Testis (tissue), 3 donors: ENCODE measurements around the gene OR6F1. TPM values are rescaled to one million over a fixed set of nuclear protein-coding genes. Genes with fewer than 3 reads are reported as not detected.
"Not testable (repeated sequence)": the region's sequence is repeated elsewhere in the genome, so short reads cannot be mapped to it uniquely, and the experiment has no call there.

ENCODE experiments used
- DNase-seq: peaks from one replicate; pipeline ENCODE4 v3.0.0-alpha.2; 2019
- H3K27ac ChIP-seq, 2 donors: fragments of 200-600 bp; sonication (generic); one replicate each; pipeline ENCODE4 v1.5.1; 2019
- H3K27me3 ChIP-seq: fragments of 200-600 bp; sonication (generic); one replicate; pipeline ENCODE4 v1.5.1; 2019
- H3K36me3 ChIP-seq: fragments of 200-600 bp; sonication (generic); one replicate; pipeline ENCODE4 v1.5.1; 2017; ENCODE audit warnings: low read depth; ENCODE audit errors: missing control alignments
- H3K4me1 ChIP-seq: fragments of 200-600 bp; sonication (generic); one replicate; pipeline ENCODE4 v1.5.1; 2019
- H3K4me3 ChIP-seq, 2 donors: fragments of 200-600 bp; sonication (generic); one replicate each; pipeline ENCODE4 v1.5.1; 2017 to 2019
- H3K9me3 ChIP-seq: fragments of 200-600 bp; sonication (generic); one replicate; pipeline ENCODE4 v1.5.1; 2017
- POLR2A ChIP-seq: fragments of 450-650 bp; IDR thresholded peaks from one replicate; pipeline ENCODE4 v1.6.1; 2017; ENCODE audit warnings: antibody characterized with exemption, mild to moderate bottlenecking, moderate library complexity
- WGBS, 2 donors: methylation state at CpG; one replicate each; pipeline ENCODE4 v1.1.5; 2018; 5-methylcytosine and 5-hydroxymethylcytosine counted together
- intact Hi-C: fragments of 100-400 bp; cut with DNase I; formaldehyde crosslinking; loops from one replicate; pipeline ENCODE4 v1.15.1; 2023; ENCODE audit warnings: low total_unique reads
- polyA plus RNA-seq: library from polyadenylated mRNA; stranded (reverse); fragments of 350-450 nt; fragmentation: Illumina TruSeq; extraction: RNeasy Lipid Tissue Mini Kit (QIAGEN cat#74804); gene quantifications from one replicate; pipeline ENCODE4 v1.2.3, GENCODE V29; 2014; ENCODE audit warnings: low read depth, low replicate concordance; ENCODE audit not compliant: insufficient read depth
- total RNA-seq, 2 donors: library from RNA; depleted of rRNA; stranded (reverse); fragments of >200 nt; gene quantifications; one replicate each; pipeline ENCODE4 v1.2.3, GENCODE V29; 2016
- TF ChIP-seq, protein P1 (sequence below), 3 experiments: fragments of 450-650 bp in 2 of 3; fragments of 200-600 bp in 1 of 3; sonication (generic) in 1 of 3; IDR thresholded peaks; one replicate each; pipeline ENCODE4 v1.5.1; 2016 to 2019; ENCODE audit warnings: antibody characterized with exemption in 3 of 3, mild to moderate bottlenecking in 2 of 3, moderate library complexity in 1 of 3

OR6F1 gene
- total and polyA plus RNA-seq, 3 donors from 2014 or later, result 0.62 to 1.4 (median 0.94) TPM

DNA sequence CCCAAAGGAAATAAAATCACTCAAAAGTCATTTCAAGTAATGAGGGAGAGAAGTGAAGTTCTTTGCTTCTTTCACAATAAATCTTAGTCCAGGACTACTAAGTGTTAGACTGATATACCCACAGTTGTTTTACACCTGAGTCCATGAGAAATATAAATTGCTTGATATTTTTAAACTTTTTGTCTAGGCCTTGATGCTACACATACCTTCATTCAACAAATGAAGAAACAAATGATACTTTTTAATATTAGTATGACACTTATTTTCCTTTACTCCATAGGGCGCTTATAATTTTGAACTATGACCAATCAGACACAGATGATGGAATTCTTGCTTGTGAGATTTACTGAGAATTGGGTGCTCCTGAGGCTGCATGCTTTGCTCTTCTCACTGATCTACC is 21.9 kb upstream of the OR6F1 start, which contains the start of gene OR14K1:
Gene OR14K1, plus strand, starts transcription at position 301 of the 400 bp plus-strand sequence. Its CDS starts 0 bp downstream, at position 301.
- TF ChIP-seq POLR2A, result no peak
- TF ChIP-seq, protein P1, sequence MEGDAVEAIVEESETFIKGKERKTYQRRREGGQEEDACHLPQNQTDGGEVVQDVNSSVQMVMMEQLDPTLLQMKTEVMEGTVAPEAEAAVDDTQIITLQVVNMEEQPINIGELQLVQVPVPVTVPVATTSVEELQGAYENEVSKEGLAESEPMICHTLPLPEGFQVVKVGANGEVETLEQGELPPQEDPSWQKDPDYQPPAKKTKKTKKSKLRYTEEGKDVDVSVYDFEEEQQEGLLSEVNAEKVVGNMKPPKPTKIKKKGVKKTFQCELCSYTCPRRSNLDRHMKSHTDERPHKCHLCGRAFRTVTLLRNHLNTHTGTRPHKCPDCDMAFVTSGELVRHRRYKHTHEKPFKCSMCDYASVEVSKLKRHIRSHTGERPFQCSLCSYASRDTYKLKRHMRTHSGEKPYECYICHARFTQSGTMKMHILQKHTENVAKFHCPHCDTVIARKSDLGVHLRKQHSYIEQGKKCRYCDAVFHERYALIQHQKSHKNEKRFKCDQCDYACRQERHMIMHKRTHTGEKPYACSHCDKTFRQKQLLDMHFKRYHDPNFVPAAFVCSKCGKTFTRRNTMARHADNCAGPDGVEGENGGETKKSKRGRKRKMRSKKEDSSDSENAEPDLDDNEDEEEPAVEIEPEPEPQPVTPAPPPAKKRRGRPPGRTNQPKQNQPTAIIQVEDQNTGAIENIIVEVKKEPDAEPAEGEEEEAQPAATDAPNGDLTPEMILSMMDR (IDR thresholded peaks at IDR 0.05), result no peak
- 96% methylated on average over 1 of the region's 1 CpG for WGBS, 2 donors
- no peak for DNase-seq
- H3K4me3 ChIP-seq, result no peak within 1 kb of the TSS
- intact Hi-C loops, result no loop called here
- no peaks in the 10 kb centered on the region for H3K9me3 ChIP-seq
- no peaks in the 10 kb centered on the region for H3K27me3 ChIP-seq
- no peaks in the 10 kb centered on the region for H3K4me1 ChIP-seq
- H3K36me3 ChIP-seq, result no peaks in the 10 kb centered on the region
- no peak within 1 kb of the TSS for H3K27ac ChIP-seq

DNA sequence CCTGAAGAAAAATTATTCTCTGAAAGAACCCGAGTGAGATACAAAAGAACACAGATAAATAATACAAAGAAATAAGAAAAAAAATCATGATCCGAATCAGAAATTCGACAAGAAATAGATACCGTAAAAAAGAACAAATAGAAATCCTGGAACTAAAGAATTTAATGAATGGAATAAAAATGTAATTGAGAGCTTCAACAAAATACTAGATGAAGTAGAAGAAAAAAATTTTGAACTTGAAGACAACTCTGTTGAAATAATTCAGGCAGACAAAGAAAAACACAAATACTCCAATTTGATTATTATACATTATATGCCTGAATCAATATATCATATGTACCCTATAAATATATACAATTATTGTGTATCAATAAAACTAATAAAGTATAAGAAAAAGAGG is 4.8 kb upstream of the OR6F1 start:
- TF ChIP-seq, protein P1 (IDR thresholded peaks at IDR 0.05), result no peak
- no peak for TF ChIP-seq POLR2A
- intact Hi-C loops, result no loop called here
- H3K4me1 ChIP-seq, result no peaks in the 10 kb centered on the region
- H3K27ac ChIP-seq, result no peak overlapping the region
- no peaks in the 10 kb centered on the region for H3K27me3 ChIP-seq
- no peaks in the 10 kb centered on the region for H3K9me3 ChIP-seq
- no peaks in the 10 kb centered on the region for H3K36me3 ChIP-seq
- no peak overlapping the region for H3K4me3 ChIP-seq
- 94% methylated on average over 4 of the region's 4 CpGs for WGBS, 2 donors
- no peak for DNase-seq

DNA sequence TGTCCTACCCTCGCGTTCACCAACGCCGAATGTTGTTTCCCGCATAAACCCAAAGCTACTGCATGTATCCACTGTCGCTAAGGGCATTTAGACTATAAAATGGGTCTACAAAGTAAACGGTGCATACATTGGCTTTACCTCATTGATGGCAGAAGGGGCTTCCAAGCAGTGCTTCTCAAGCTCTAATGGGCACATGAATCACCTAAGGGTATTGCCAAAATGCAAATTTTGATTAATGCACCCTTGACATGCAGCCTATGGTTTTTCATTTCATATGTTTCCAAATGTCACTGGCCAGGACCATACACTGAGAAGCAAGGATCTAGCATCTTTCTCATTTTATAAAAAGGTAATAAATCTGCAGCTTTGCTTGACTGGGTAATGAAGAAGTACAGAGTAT is 2.7 kb downstream of the OR6F1 start:
- intact Hi-C loops, result no loop called here
- no peak for DNase-seq
- TF ChIP-seq, protein P1 (IDR thresholded peaks at IDR 0.05), result no peak
- TF ChIP-seq POLR2A, result no peak
- H3K27ac ChIP-seq, result no peak overlapping the region
- 91 to 95% methylated on average over 7 of the region's 7 CpGs for WGBS, 2 donors
- H3K4me3 ChIP-seq, result no peak overlapping the region
- no peaks in the 10 kb centered on the region for H3K4me1 ChIP-seq
- H3K36me3 ChIP-seq, result no peaks in the 10 kb centered on the region
- H3K27me3 ChIP-seq, result no peaks in the 10 kb centered on the region
- H3K9me3 ChIP-seq, result no peaks in the 10 kb centered on the region

DNA sequence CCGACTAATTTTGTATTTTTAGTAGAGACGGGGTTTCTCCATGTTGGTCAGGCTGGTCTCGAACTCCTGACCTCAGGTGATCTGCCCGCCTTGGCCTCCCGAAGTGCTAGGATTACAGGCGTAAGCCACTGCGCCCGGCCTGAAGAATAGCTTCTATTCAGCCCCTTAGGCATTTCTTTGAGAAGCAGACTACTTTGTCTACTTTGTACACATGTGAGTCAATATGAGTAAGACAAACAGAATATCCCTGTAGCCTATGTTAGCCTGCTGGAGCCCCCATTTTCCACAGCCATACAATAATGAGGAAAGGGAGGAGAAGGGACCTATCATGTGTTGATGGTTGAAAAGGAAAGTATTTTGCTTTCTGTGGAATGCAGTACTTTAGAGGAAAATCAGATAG is 5.8 kb downstream of the OR6F1 start:
- H3K4me3 ChIP-seq, intact Hi-C loops, H3K9me3 ChIP-seq, H3K36me3 ChIP-seq, H3K4me1 ChIP-seq, H3K27ac ChIP-seq, H3K27me3 ChIP-seq, DNase-seq: not testable (repeated sequence)
- 95 to 99% methylated on average over 8 of the region's 8 CpGs for whole genome bisulfite sequencing, 2 donors

DNA sequence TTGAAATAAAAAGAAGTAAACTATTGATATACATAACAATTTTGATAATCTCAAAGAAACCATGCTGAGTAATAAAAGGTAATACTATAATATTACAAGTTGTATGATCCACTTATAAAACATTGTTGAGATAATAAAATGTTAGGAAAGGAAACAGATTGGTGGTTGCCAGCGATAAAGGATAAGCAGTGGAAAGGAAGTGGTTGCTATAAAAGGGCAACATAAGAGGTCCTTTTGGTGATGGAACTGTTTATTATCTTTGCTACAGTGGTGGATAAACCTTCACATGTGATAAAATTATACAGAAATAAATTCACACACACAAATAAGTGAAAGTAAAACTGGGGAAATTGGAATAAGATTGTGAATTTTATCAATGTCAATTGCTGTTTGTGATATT is 15.1 kb downstream of the OR6F1 start:
- no peak overlapping the region for H3K27ac ChIP-seq
- no peaks in the 10 kb centered on the region for H3K36me3 ChIP-seq
- intact Hi-C loops, result no loop called here
- no peak for TF ChIP-seq POLR2A
- TF ChIP-seq, protein P1 (IDR thresholded peaks at IDR 0.05), result no peak
- no peak overlapping the region for H3K4me3 ChIP-seq
- H3K27me3 ChIP-seq, result no peaks in the 10 kb centered on the region
- H3K4me1 ChIP-seq, result no peaks in the 10 kb centered on the region
- DNase-seq, result no peak
- no peaks in the 10 kb centered on the region for H3K9me3 ChIP-seq
- 53 to 62% methylated on average over 1 of the region's 1 CpG for WGBS, 2 donors
